NCI-H2196 treated with DMSO at 0.1 percent for 48 hours (cell line): ENCODE measurements around the gene SPEF1.
A peak's percentile ranks its signal among the peaks of the same experiment; 100 is the strongest.
"Not testable (repeated sequence)": the region's sequence is repeated elsewhere in the genome, so short reads cannot be mapped to it uniquely, and the experiment has no call there.

Source experiments
- DNase-seq: peaks from one replicate; lab custom pipeline; 2025; ENCODE audit not compliant: unreplicated experiment; lab: John Stamatoyannopoulos, UW

Gene SPEF1

GRCh38 chr20:3781153-3781910, at the start of gene SPEF1:
SPEF1 (minus strand) TSS chr20:3781448; CDS start chr20:3781287, 161 bp downstream.
- DNase-seq = peak; percentile 88

GRCh38 chr20:3829891-3830290, 48.6 kb upstream of the SPEF1 start:
- DNase-seq = not testable (repeated sequence)

GRCh38 chr20:3828798-3829197, 47.5 kb upstream of the SPEF1 start:
- DNase-seq = no peak

GRCh38 chr20:3826420-3826819, 45.2 kb upstream of the SPEF1 start:
- no peak for DNase-seq

GRCh38 chr20:3825526-3825925, 44.3 kb upstream of the SPEF1 start:
- DNase-seq = no peak

- no peak for DNase-seq
These were observed 42.6 kb upstream of the SPEF1 start for GRCh38 chr20:3823881-3824280.

- no peak for DNase-seq
These were observed 40.7 kb upstream of the SPEF1 start for GRCh38 chr20:3821996-3822395.

GRCh38 chr20:3820901-3821727, 39.9 kb upstream of the SPEF1 start:
- no peak for DNase-seq

GRCh38 chr20:3820048-3820900, 39.0 kb upstream of the SPEF1 start, which contains the start of gene AP5S1:
AP5S1 (plus strand) TSS chr20:3820547; CDS start chr20:3822118, 1,571 bp downstream.
- DNase-seq = peak; percentile 84

GRCh38 chr20:3819411-3820047, 38.3 kb upstream of the SPEF1 start:
- DNase-seq = no peak

GRCh38 chr20:3818155-3819151, 37.2 kb upstream of the SPEF1 start:
- peak; percentile 77 for DNase-seq

- no peak for DNase-seq
These were observed 34.6 kb upstream of the SPEF1 start for GRCh38 chr20:3815703-3816315.

GRCh38 chr20:3814928-3815495, 33.8 kb upstream of the SPEF1 start:
- no peak for DNase-seq

- DNase-seq = no peak
These were observed 32.8 kb upstream of the SPEF1 start for GRCh38 chr20:3813848-3814581.

- DNase-seq = no peak
These were observed 32.0 kb upstream of the SPEF1 start for GRCh38 chr20:3812975-3813847.

- DNase-seq = no peak
These were observed 31.0 kb upstream of the SPEF1 start for GRCh38 chr20:3812259-3812681.
